Stimulated activated CD8-positive, alpha-beta memory T cell treated with anti-CD3 and anti-CD28 coated beads, Interleukin-4, amount 100 ng/mL, for 4 hours (primary cell): ENCODE data around the gene ERFE.

Experiments
- DNase-seq, 2 donors: peaks; one replicate each; pipeline ENCODE4 v3.0.0-alpha.2; 2020; ENCODE audit warnings: low read depth in 2 of 2, low spot score in 1 of 2

Gene ERFE

GRCh38 chr2:238203973-238204683 lies 45.4 kb downstream of the ERFE start:
- no peak for DNase-seq

- DNase-seq: no peak
Measured at GRCh38 chr2:238207006-238207405, 48.2 kb downstream of the ERFE start.

- no peak for DNase-seq
Measured at GRCh38 chr2:238216651-238217184, 57.9 kb downstream of the ERFE start.
